Ovary (tissue), 3 donors: ENCODE measurements around the gene GRK1.

Source experiments
- CTCF ChIP-seq, 3 donors: fragments of 450-650 bp in 2 of 3; fragments of 200-600 bp in 1 of 3; IDR thresholded peaks; one replicate each; pipeline versions ENCODE4 v1.5.1 to v1.8.0; 2016 to 2022; ENCODE audit warnings: antibody characterized with exemption in 3 of 3, mild to moderate bottlenecking in 1 of 3
- EP300 ChIP-seq: sonication (generic); formaldehyde crosslinking; IDR thresholded peaks from one replicate; pipeline ENCODE4 v1.6.1; 2017; ENCODE audit warnings: antibody characterized with exemption
- POLR2A ChIP-seq: fragments of 450-650 bp; IDR thresholded peaks from one replicate; pipeline ENCODE4 v1.6.1; 2017; ENCODE audit warnings: antibody characterized with exemption, mild to moderate bottlenecking, moderate library complexity
- donor health status: DM: no; HTN: no; CAD: no.

GRCh38 chr13:113768018-113768905 lies 101.2 kb downstream of the GRK1 start:
- TF ChIP-seq CTCF (IDR thresholded peaks at IDR 0.05) = no peak
- no peak for TF ChIP-seq EP300
- no peak for TF ChIP-seq POLR2A
